NK-92 (cell line): ENCODE data around the gene ASTN2.

ENCODE experiments used
- DNase-seq: peaks from one replicate; lab custom pipeline; 2025; ENCODE audit not compliant: unreplicated experiment; lab: John Stamatoyannopoulos, UW

Gene ASTN2

DNA sequence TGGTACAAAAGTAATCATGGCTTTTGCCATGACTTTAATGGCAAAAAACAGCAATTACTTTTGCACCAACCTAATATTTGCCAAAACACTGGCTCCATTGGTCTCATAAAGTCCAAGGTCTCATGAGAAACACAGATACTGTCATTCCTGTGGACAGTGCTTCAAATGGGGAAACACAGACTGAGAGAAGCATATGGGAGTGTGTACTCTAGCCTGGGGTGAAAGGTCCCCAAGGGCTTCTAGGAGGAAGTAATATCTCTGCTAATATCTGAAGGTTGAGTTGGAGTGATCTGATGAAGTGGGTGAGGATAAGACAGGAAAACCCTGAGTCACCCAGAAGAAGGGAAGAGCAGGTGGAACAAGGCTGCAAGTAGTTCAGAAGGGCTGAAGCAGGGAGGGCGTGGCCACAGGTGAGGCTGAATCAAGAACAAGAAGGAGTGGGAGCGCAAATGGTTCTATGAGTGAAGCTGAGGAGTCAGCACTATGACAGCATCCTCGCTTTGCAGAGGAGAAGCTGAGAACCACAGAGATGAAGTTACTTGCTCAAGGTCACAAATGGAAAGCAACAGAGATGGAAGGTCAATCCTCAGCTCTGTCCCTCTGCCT, 164.1 kb downstream of the ASTN2 start:
- no peak for DNase-seq

DNA sequence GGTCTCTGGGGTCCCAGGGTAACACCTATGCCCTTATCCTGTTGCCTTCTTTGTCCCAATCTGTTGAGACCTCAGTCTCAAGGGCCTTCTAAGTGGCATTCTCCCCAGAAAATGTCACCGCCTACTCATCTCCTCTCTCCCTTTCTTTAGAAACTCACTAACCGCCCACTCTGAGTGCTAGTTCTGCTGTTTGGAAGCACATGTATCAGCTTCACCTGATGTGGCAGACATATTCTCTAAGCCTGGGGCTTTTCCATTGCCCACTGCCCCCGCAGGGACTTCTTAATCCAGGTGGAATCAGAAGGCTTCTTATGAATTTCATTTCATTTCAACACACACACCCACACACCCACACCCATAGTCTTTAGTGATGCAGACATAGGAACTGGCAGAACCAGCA, 165.1 kb downstream of the ASTN2 start:
- no peak for DNase-seq

DNA sequence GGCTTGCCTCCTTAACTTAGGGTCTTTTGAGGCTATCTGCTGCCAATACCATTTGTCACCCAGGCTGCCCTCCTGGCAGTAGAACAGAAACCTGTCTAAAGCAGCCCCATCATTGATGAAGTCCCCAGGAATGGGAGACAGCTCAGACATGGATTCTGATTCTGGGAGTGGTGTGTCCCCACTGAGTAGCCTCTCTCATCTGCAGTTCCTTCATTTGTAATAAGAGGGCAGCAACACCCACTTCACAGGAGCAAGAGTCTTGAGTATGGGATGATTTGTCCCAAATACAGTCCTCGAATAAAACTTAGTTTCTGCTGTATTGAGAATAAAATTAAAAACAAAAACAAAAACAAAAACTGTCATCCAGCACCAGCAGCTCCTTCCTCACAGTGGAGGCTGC, 167.6 kb downstream of the ASTN2 start:
- DNase-seq, result no peak

DNA sequence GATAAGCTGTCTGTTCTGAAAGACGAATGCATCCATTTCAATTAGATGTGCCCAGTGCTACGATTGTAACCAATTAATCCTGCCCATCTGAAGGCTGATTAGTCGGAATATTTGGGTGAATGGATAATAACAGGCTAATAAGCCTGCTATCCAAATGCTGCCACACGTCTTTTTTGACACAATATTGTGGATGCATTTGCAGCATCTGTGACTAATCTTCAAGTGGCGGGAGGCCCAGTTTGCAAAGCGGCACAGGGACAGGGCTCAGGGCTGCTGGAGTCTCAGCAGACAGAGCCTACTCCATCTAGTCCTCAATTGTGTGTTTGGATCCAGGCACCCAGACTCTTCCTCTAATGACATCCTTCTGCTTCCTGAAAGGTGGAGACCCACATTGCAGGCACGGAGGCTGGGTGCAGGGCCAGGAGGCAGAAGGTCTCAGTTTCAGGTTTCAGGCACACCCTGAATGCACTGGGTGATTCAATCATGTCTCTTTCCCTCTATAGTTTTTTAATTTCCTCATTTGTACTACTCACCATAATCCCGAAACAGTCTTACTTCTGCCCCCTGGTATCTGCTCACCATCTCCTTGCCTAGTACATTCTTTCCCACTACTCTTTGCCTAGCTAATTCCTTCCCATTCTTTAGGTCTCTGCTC, 169.6 kb downstream of the ASTN2 start:
- no peak for DNase-seq

GRCh38 chr9:117242082-117242481, 172.8 kb downstream of the ASTN2 start:
- no peak for DNase-seq

- no peak for DNase-seq
Measured at GRCh38 chr9:117239428-117239827, 175.4 kb downstream of the ASTN2 start.

- DNase-seq, result no peak
Measured at GRCh38 chr9:117234103-117234502, 180.8 kb downstream of the ASTN2 start.

DNA sequence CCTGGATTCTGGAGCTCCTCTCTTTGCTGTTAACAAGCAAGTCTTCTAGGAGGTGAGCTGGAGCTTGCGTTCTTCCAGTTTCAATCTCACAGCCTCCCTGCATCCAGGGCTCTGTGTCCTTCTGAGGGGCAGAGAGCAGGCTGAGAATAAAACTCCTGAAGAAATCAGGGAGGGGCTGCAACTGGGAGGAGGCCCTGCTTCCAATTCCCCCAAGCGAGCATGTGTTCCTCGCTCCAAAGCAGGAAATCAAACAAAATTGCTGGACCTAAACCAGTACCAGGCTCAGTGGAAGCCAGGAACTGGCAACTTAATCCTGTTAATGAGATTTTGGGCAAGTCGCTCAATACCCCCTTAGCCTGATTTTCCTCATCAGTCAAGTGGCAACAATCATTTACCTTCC, 181.8 kb downstream of the ASTN2 start:
- no peak for DNase-seq

DNA sequence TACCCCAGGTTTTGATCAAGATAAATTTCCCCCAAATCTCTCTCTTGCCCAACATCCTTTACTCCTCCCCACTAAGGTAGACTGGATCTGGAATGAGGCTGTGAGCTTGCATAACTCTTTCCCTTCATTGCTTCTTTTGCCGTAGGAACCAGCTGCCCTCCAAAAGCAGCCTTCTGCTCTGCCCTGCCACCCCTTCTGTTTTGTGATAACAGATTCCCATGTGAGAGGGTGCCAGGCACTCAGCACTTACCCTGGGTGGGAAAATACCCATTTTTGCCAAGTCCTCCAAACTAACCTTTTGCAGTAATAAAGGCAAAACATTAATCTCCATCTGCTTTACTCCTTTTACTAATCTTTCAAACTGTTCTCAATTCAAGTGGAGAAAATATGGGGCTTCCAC, 182.6 kb downstream of the ASTN2 start:
- no peak for DNase-seq

- DNase-seq, result no peak
Measured at GRCh38 chr9:117231012-117231411, 183.8 kb downstream of the ASTN2 start.

DNA sequence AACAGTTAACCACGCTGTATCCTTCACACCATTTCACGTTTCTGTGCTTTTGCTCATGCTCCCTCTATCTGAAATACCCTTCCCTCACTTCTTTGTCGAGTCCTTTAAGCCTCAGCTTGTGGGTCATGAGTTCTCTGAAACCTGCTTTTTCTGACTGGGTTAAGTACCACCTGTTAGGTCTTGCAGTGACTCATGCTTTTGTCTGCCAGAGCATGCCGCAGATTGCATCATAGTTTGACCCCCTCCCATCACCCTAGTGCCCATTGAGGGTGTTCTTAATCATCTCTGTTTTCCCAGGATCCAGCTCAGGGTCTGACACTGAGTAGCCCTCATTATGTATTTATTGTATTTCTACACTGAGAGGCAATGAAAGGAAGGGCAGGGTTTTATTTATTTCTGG, 190.2 kb downstream of the ASTN2 start:
- no peak for DNase-seq

GRCh38 chr9:117218951-117219350, 195.9 kb downstream of the ASTN2 start:
- DNase-seq, result no peak

DNA sequence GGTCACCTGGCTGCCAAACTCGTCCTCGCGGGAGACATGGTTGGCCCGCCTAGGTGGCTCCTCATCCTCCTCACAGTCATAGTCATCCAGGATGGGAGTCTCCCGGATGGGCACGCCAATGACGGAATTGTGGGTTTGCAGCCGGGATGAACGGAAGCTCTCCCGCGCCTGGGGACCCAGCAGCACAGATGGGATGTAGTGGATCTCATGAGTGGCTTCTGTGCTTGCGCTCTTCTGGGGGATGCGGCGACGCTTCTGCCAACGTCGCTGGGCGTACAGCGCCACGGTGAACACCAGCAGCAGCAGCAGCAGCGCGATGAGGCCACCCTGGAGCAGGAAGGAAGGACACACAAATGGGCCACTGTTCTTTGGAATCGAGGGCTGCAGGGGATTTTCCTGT, 200.4 kb downstream of the ASTN2 start:
- DNase-seq, result no peak

GRCh38 chr9:117211280-117211679, 203.6 kb downstream of the ASTN2 start:
- no peak for DNase-seq

- DNase-seq, result no peak
Measured at GRCh38 chr9:117205806-117206205, 209.1 kb downstream of the ASTN2 start.

- DNase-seq, result no peak
Measured at GRCh38 chr9:117204971-117205370, 209.9 kb downstream of the ASTN2 start.

- no peak for DNase-seq
Measured at GRCh38 chr9:117191504-117192261, 223.2 kb downstream of the ASTN2 start.

DNA sequence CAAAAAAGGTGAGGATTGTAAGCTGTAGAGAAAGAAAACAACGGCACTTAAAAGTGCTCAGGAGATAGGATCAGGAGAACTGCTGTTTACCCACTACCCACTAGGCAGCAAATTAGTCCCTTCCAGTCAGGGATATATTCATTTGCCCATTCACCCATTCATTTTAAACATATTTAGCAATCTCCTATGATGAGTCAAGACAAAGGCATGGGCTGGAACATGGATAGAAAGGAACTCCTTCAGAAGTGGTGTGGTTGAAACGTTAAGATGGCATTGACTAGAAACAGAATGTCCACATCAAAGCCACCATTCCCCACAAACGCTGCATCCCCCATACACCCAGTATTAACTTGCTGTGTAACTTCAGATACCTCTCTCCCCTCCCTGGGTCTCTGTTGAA, 225.7 kb downstream of the ASTN2 start:
- no peak for DNase-seq

- no peak for DNase-seq
Measured at GRCh38 chr9:117188394-117188793, 226.5 kb downstream of the ASTN2 start.

DNA sequence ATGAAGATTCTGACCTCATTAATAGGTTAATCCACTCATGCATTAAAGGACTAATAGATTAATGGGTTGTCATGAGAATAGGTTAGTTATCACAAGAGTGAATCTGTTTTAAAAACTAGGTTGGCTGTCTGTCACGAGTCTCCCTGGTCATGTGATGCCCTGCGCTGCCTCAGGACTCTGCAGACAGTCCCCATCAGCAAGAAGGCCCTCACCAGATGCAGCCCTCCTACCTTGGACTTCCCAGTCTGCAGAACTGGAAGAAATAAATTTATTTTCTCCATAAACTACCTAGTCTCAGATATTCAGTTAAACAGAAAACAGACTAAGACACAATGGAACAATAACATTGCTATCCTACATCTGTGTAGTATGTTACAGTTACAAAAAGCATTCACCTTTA, 227.4 kb downstream of the ASTN2 start:
- no peak for DNase-seq

GRCh38 chr9:117184173-117184572, 230.7 kb downstream of the ASTN2 start:
- DNase-seq, result no peak

DNA sequence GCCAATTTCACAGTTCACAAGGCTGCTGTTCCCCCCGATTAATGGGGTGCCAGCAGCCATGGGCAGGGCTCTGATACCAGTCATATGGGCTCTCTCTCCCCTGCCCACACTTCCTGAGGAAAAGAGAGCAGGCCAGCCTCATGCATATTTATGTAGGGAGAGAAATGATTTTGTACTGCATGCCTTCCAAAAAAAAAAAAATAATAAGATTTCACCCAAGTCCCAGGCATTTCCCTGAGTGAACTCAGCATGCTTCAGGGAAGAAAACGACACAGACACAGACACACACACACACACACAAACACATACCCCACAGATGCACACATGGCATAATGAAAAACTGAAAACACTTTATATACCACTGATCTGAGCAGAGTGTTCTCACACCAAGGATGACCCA, 232.8 kb downstream of the ASTN2 start:
- DNase-seq, result no peak
